ENCODE measurements around the gene RNASEH2A.
"Not testable (repeated sequence)": the region's sequence is repeated elsewhere in the genome, so short reads cannot be mapped to it uniquely, and the experiment has no call there.

RNASEH2A gene

GRCh38 chr19:12794971-12795381 is 11.4 kb upstream of the RNASEH2A start:
- DNase-seq (ENCODE audit: extremely low read depth, low read depth), result no peak
- no peak for TF ChIP-seq CTCF (IDR thresholded peaks at IDR 0.05; ENCODE audit: low read depth, low read length)

GRCh38 chr19:12796146-12797071 is 10.0 kb upstream of the RNASEH2A start:
- peak; percentile 47 for DNase-seq (ENCODE audit: extremely low read depth, low read depth)
- TF ChIP-seq CTCF (IDR thresholded peaks at IDR 0.05; ENCODE audit: low read depth, low read length), result peak; percentile 88

GRCh38 chr19:12797141-12797587 is 9.2 kb upstream of the RNASEH2A start:
- DNase-seq (ENCODE audit: extremely low read depth, low read depth), result no peak
- no peak for TF ChIP-seq CTCF (IDR thresholded peaks at IDR 0.05; ENCODE audit: low read depth, low read length)

- not testable (repeated sequence) for DNase-seq (ENCODE audit: extremely low read depth, low read depth)
These were observed 8.8 kb upstream of the RNASEH2A start for GRCh38 chr19:12797607-12798006.

GRCh38 chr19:12799742-12800465 is 6.5 kb upstream of the RNASEH2A start:
- no peak for TF ChIP-seq CTCF (IDR thresholded peaks at IDR 0.05; ENCODE audit: low read depth, low read length)

GRCh38 chr19:12800466-12800770 is 6.0 kb upstream of the RNASEH2A start:
- TF ChIP-seq CTCF (IDR thresholded peaks at IDR 0.05; ENCODE audit: low read depth, low read length), result no peak
- no peak for DNase-seq (ENCODE audit: extremely low read depth, low read depth)

More at GRCh38 chr19:12799742-12800465, 6.5 kb upstream of the RNASEH2A start:
- DNase-seq (ENCODE audit: extremely low read depth, low read depth), result no peak

GRCh38 chr19:12800923-12801465 is 5.4 kb upstream of the RNASEH2A start:
- TF ChIP-seq CTCF (IDR thresholded peaks at IDR 0.05; ENCODE audit: low read depth, low read length), result no peak
- no peak for DNase-seq (ENCODE audit: extremely low read depth, low read depth)

Measured in AG09319 (cell line).